GM12878 (cell line): ENCODE data around the gene CD53. TPM values are rescaled to one million over a fixed set of nuclear protein-coding genes. Genes with fewer than 3 reads are reported as not detected.

ENCODE experiments used
- ATF2 ChIP-seq: IDR thresholded peaks from 2 replicates; pipeline ENCODE4 v1.6.1; 2012; ENCODE audit warnings: low read length, inconsistent platforms
- CTCF ChIP-seq, 3 experiments: IDR thresholded peaks in 2 of 3; conservative IDR thresholded peaks in 1 of 3; 2 replicates each; pipeline ENCODE4 v1.5.1; 2011; ENCODE audit warnings: low read depth in 3 of 3, low read length in 3 of 3, mild to moderate bottlenecking in 3 of 3, control low read depth in 2 of 3, moderate library complexity in 2 of 3, inconsistent platforms in 1 of 3, mixed read lengths in 1 of 3; ENCODE audit not compliant: control insufficient read depth in 2 of 3, insufficient read depth in 1 of 3; ENCODE audit errors: extremely low read depth in 1 of 3
- MEF2B ChIP-seq: fragments of 450-650 bp; IDR thresholded peaks from 2 replicates; pipeline ENCODE4 v1.6.1; 2018; ENCODE audit warnings: mild to moderate bottlenecking, moderate library complexity; ENCODE audit not compliant: partially characterized antibody, poor library complexity, severe bottlenecking
- NFYA ChIP-seq: IDR thresholded peaks from 2 replicates; pipeline ENCODE4 v1.6.1; 2011; ENCODE audit warnings: low read depth, mild to moderate bottlenecking, low read length, improper control_type of control experiment, borderline replicate concordance
- SRF ChIP-seq, 2 experiments: IDR thresholded peaks; 2 replicates each; pipeline ENCODE4 v1.6.1; 2011; ENCODE audit warnings: low read depth in 2 of 2, low read length in 2 of 2, mild to moderate bottlenecking in 1 of 2, moderate library complexity in 1 of 2
- ZNF384 ChIP-seq: IDR thresholded peaks from 2 replicates; pipeline ENCODE4 v1.6.1; 2012; ENCODE audit warnings: low read depth, mild to moderate bottlenecking, low read length, improper control_type of control experiment, borderline replicate concordance
- polyA plus RNA-seq, 11 experiments: library from polyadenylated mRNA; depleted of rRNA in 4 of 11; unstranded in 6 of 11; stranded (reverse) in 5 of 11; fragments of >200 nt; fragmentation: Nextera tagmentation in 4 of 11; fragmentation: Illumina TruSeq in 1 of 11; extraction: Ambion mirVana in 4 of 11; extraction: Trizol in 1 of 11; gene quantifications; 1 replicate in 1 of 11; 2 replicates in 10 of 11; pipeline versions ENCODE4 v1.2.1 to v1.2.3, GENCODE V29; 2011 to 2016; ENCODE audit warnings: inconsistent platforms in 2 of 11, missing spikeins in 2 of 11, low read depth in 1 of 11
- total RNA-seq, 4 experiments: library from RNA; depleted of rRNA in 3 of 4; stranded (reverse); fragments of >200 nt in 3 of 4; fragmentation: Illumina TruSeq in 1 of 4; extraction: Trizol in 1 of 4; gene quantifications; 2 replicates each; pipeline versions ENCODE4 v1.2.1 to v1.2.3, GENCODE V29; 2013 to 2021
- TF ChIP-seq, protein P1 (sequence below): IDR thresholded peaks from 2 replicates; pipeline ENCODE4 v1.6.1; 2012; ENCODE audit warnings: low read depth, low read length, improper control_type of control experiment
- TF ChIP-seq, protein P2 (sequence below): fragments of 450-650 bp; IDR thresholded peaks from 2 replicates; pipeline ENCODE4 v1.6.1; 2014; ENCODE audit warnings: mild to moderate bottlenecking

CD53 gene
- total and polyA plus RNA-seq, 10 of the 15 experiments (the other 5 are each of a cell fraction or from before 2014, with no cell fraction given), result 350 to 1,389 (median 538) TPM

GRCh38 chr1:110877776-110878175 lies 4.8 kb downstream of the CD53 start (continued):
- TF ChIP-seq CTCF (IDR thresholded peaks at IDR 0.05 in 2 of 3, conservative IDR thresholded peaks at IDR 0.05 in 1 of 3; ENCODE audit: control insufficient read depth in 2 of 3, extremely low read depth in 1 of 3, insufficient read depth in 1 of 3, low read depth in 3 of 3, low read length in 3 of 3) (no peak), SRF (IDR thresholded peaks at IDR 0.05; ENCODE audit: low read depth in 2 of 2, low read length in 2 of 2) (no peak), NFYA (no peak), ZNF384 (no peak), MEF2B (no peak), ATF2 (no peak)
- TF ChIP-seq, protein P1, sequence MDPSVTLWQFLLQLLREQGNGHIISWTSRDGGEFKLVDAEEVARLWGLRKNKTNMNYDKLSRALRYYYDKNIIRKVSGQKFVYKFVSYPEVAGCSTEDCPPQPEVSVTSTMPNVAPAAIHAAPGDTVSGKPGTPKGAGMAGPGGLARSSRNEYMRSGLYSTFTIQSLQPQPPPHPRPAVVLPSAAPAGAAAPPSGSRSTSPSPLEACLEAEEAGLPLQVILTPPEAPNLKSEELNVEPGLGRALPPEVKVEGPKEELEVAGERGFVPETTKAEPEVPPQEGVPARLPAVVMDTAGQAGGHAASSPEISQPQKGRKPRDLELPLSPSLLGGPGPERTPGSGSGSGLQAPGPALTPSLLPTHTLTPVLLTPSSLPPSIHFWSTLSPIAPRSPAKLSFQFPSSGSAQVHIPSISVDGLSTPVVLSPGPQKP, result no peak
- TF ChIP-seq, protein P2, sequence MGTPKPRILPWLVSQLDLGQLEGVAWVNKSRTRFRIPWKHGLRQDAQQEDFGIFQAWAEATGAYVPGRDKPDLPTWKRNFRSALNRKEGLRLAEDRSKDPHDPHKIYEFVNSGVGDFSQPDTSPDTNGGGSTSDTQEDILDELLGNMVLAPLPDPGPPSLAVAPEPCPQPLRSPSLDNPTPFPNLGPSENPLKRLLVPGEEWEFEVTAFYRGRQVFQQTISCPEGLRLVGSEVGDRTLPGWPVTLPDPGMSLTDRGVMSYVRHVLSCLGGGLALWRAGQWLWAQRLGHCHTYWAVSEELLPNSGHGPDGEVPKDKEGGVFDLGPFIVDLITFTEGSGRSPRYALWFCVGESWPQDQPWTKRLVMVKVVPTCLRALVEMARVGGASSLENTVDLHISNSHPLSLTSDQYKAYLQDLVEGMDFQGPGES, result no peak
- TF ChIP-seq, all 136 proteins: peak for 0
